Panc1 (cell line): ENCODE data around the gene KDM1A.

ENCODE experiments used
- CTCF ChIP-seq: fragments of 450-650 bp; IDR thresholded peaks from 2 replicates; pipeline ENCODE4 v1.5.1; 2017; ENCODE audit warnings: mild to moderate bottlenecking
- POLR2AphosphoS5 ChIP-seq: IDR thresholded peaks from 2 replicates; pipeline ENCODE4 v1.6.1; 2012; ENCODE audit warnings: mild to moderate bottlenecking, low read depth, low read length, moderate library complexity

- TF ChIP-seq CTCF (no peak), POLR2AphosphoS5 (no peak)
These were observed 46.8 kb downstream of the KDM1A start for GRCh38 chr1:23066075-23066474.
